A172 (cell line): Measurements from ENCODE around the gene MYCL. TPM values are rescaled to one million over a fixed set of nuclear protein-coding genes. Genes with fewer than 3 reads are reported as not detected.

Source experiments
- DNase-seq: peaks from one replicate; pipeline ENCODE4 v3.0.0-alpha.2; 2015; ENCODE audit warnings: low spot score
- total RNA-seq: library from RNA; depleted of rRNA; stranded (reverse); fragments of >200 nt; shearing (Covaris generic); gene quantifications from 2 replicates; pipeline ENCODE4 v1.2.3, GENCODE V29; 2014; rRNA removed

MYCL gene
- 0.43 and 1.5 TPM in 2 replicates for total RNA-seq

GRCh38 chr1:39901714-39902459 lies at the start of gene MYCL:
MYCL (minus strand) TSS chr1:39901917; CDS start chr1:39901434, 483 bp downstream.
- DNase-seq: peak; percentile 54

- DNase-seq: no peak
These were observed 48.2 kb upstream of the MYCL start for GRCh38 chr1:39949891-39950290.

GRCh38 chr1:39947260-39947659 lies 45.5 kb upstream of the MYCL start:
- no peak for DNase-seq

GRCh38 chr1:39946216-39946615 lies 44.5 kb upstream of the MYCL start:
- no peak for DNase-seq

GRCh38 chr1:39944410-39945112 lies 42.8 kb upstream of the MYCL start:
- DNase-seq: no peak

GRCh38 chr1:39943471-39944290 lies 42.0 kb upstream of the MYCL start:
- no peak for DNase-seq

- DNase-seq: no peak
These were observed 39.5 kb upstream of the MYCL start for GRCh38 chr1:39940980-39941871.

GRCh38 chr1:39940253-39940652 lies 38.5 kb upstream of the MYCL start:
- no peak for DNase-seq

GRCh38 chr1:39938856-39939255 lies 37.1 kb upstream of the MYCL start:
- no peak for DNase-seq

- DNase-seq: no peak
These were observed 35.2 kb upstream of the MYCL start for GRCh38 chr1:39936724-39937491.

- DNase-seq: peak; percentile 18
These were observed 32.5 kb upstream of the MYCL start for GRCh38 chr1:39933956-39934941.

GRCh38 chr1:39928809-39929587 lies 27.3 kb upstream of the MYCL start:
- no peak for DNase-seq

- DNase-seq: no peak
These were observed 25.8 kb upstream of the MYCL start for GRCh38 chr1:39927538-39927937.

- DNase-seq: no peak
These were observed 25.1 kb upstream of the MYCL start for GRCh38 chr1:39926820-39927219.

- DNase-seq: no peak
These were observed 24.7 kb upstream of the MYCL start for GRCh38 chr1:39926343-39926793.

GRCh38 chr1:39925721-39926342 lies 24.1 kb upstream of the MYCL start:
- no peak for DNase-seq

GRCh38 chr1:39922251-39922688 lies 20.6 kb upstream of the MYCL start:
- no peak for DNase-seq

GRCh38 chr1:39919545-39919944 lies 17.8 kb upstream of the MYCL start:
- peak; percentile 58 for DNase-seq
